Measurements from ENCODE around the gene ZNF816.
A peak's percentile ranks its signal among the peaks of the same experiment; 100 is the strongest.
"Not testable (repeated sequence)": the region's sequence is repeated elsewhere in the genome, so short reads cannot be mapped to it uniquely, and the experiment has no call there.

The ZNF816 gene

DNA sequence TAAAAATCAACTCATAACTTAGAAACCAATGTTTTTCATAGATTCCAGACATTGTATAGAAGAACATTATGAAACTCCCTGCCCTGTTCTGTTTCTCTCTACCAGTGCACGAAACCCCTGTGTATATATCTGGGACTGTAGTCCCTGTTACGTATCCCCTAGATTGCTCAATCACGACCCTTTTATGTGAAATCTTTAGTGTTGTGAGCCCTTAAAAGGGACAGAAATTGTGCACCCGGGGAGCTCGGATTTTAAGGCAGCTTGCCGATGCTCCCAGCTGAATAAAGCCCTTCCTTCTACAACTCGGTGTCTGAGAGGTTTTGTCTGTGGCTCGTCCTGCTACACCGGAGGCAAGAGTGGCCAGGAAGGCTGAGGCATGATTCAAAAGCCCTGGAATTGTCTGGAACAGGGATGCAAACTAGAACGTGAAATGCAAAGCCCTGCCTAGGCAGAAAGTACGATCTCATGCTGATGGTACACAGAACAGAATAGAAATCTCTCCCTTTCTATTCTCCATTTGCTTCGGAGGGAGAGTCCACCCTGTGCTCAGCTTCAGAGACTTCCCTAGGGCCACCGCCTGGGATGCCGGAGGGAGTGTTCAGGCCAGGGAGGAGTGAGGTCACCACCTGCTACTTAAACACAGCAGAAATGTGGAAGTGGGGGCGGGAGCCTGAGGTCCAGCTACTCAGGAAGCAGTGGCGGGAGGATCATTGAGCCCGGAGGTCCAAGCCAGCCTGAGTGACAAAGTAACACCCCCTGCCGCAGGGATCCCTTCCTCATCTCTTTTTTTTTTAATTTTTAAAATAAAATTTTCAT is 38.7 kb downstream of the ZNF816 start:
- peak overlapping the region; percentile 95; the same call in 1 of the 2 replicates for H3K4me3 ChIP-seq (ENCODE audit: low read length)

GRCh38 chr19:52922841-52923777 is 39.6 kb downstream of the ZNF816 start, which contains the start of gene ZNF888:
ZNF888 (minus strand) TSS chr19:52923428; CDS start chr19:52917873, 5,555 bp downstream.
- peak within 1 kb of the TSS; percentile 95 for H3K4me3 ChIP-seq (ENCODE audit: low read length)
- no peak for TF ChIP-seq ZNF274 (IDR thresholded peaks at IDR 0.05; ENCODE audit: low read depth, low read length)

More for the DNA sequence above, 38.7 kb downstream of the ZNF816 start:
- TF ChIP-seq ZNF274 (IDR thresholded peaks at IDR 0.05; ENCODE audit: low read depth, low read length): no peak

- no peak overlapping the region for H3K4me3 ChIP-seq (ENCODE audit: low read length)
- no peak for TF ChIP-seq ZNF274 (IDR thresholded peaks at IDR 0.05; ENCODE audit: low read depth, low read length)
Measured at GRCh38 chr19:52917531-52917930, 45.1 kb downstream of the ZNF816 start.

DNA sequence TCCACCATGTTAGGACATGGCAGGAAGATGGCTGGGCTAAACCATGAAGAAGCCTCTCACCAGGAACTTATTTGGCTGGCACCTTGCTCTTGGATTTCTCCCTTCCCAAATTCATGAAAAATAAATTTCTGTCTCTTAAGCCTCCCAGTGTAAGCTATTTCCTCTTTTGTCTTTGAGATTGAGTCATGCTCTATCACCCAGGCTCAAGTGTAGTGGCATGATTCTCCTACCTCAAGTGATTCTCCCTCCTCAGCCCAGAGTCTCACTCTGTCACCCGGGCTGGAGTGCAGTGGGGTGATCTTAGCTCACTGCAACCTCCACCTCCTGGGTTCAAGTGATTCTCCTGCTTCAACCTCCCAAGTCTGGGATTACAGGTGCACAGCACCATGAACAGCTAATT is 52.0 kb downstream of the ZNF816 start:
- TF ChIP-seq ZNF274 (IDR thresholded peaks at IDR 0.05; ENCODE audit: low read depth, low read length): no peak
- H3K4me3 ChIP-seq (ENCODE audit: low read length): no peak overlapping the region

DNA sequence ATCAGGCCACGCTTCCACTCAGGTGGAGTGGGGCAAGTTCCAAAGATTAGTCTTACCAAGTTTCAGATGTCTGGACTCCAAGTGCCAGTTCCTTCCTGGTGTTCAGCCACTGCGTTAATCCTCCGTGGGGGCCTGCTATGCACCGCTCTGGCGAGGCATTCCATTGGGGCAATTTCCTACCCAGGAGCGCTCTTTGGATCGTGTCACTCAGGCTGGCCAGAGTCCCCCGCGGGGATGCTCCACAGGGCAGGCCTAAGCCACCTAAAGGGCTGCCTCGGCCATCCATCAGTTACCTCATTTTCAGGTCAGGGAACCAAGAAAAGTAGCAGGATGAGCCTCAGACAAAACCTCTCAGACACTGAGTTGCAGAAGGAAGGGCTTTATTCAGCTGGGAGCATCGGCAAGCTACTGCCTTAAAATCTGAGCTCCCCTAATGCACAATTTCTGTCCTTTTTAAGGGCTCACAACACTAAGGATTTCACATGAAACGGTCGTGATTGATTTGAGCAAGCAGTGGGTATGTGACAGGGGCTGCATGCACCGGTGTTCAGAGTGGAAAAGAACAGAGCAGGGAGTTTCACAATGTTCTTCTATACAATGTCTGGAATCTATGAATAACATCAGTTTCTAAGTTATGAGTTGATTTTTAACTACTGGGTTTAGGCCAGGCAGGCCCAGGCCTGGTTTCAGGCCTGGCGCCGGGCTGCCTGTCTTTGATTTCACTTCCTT is 58.5 kb downstream of the ZNF816 start:
- not testable (repeated sequence) for H3K4me3 ChIP-seq (ENCODE audit: low read length)

GRCh38 chr19:52901842-52902241 is 60.8 kb downstream of the ZNF816 start:
- TF ChIP-seq ZNF274 (IDR thresholded peaks at IDR 0.05; ENCODE audit: low read depth, low read length): no peak
- H3K4me3 ChIP-seq (ENCODE audit: low read length): no peak overlapping the region
